Stimulated activated CD4-positive, alpha-beta T cell treated with anti-CD3 and anti-CD28 coated beads, Interleukin-12 subunit alpha, Interleukin-12 subunit beta, amount 100 ng/mL, for 24 hours (primary cell): ENCODE results near the gene SRMS.
"Not testable (repeated sequence)": the region's sequence is repeated elsewhere in the genome, so short reads cannot be mapped to it uniquely, and the experiment has no call there.

ENCODE experiments used
- DNase-seq, 2 experiments: peaks; one replicate each; pipeline ENCODE4 v3.0.0-alpha.2; 2020; ENCODE audit warnings: low read depth in 2 of 2

Gene SRMS

GRCh38 chr20:63566395-63567135, 19.0 kb upstream of the SRMS start:
- no peak for DNase-seq

- DNase-seq: no peak
Measured at GRCh38 chr20:63565699-63566335, 18.3 kb upstream of the SRMS start.

GRCh38 chr20:63565021-63565698, 17.6 kb upstream of the SRMS start:
- DNase-seq: no peak

- DNase-seq: no peak
Measured at GRCh38 chr20:63564036-63564810, 16.7 kb upstream of the SRMS start.

GRCh38 chr20:63563225-63563935, 15.8 kb upstream of the SRMS start:
- no peak for DNase-seq

- no peak for DNase-seq
Measured at GRCh38 chr20:63562461-63563224, 15.1 kb upstream of the SRMS start.

GRCh38 chr20:63561624-63562396, 14.3 kb upstream of the SRMS start:
- DNase-seq: no peak

- no peak for DNase-seq
Measured at GRCh38 chr20:63560856-63561609, 13.5 kb upstream of the SRMS start.

- no peak for DNase-seq
Measured at GRCh38 chr20:63560333-63560805, 12.8 kb upstream of the SRMS start.

GRCh38 chr20:63559485-63560332, 12.2 kb upstream of the SRMS start:
- not testable (repeated sequence) for DNase-seq

GRCh38 chr20:63558804-63559484, 11.4 kb upstream of the SRMS start:
- no peak for DNase-seq

- DNase-seq: no peak
Measured at GRCh38 chr20:63557481-63557891, 9.9 kb upstream of the SRMS start.

- no peak for DNase-seq
Measured at GRCh38 chr20:63556873-63557478, 9.4 kb upstream of the SRMS start.

- DNase-seq: no peak
Measured at GRCh38 chr20:63555661-63556381, 8.3 kb upstream of the SRMS start.

GRCh38 chr20:63554361-63555278, 7.1 kb upstream of the SRMS start:
- DNase-seq: no peak
